Measurements from ENCODE around the gene USP31.

The USP31 gene

DNA sequence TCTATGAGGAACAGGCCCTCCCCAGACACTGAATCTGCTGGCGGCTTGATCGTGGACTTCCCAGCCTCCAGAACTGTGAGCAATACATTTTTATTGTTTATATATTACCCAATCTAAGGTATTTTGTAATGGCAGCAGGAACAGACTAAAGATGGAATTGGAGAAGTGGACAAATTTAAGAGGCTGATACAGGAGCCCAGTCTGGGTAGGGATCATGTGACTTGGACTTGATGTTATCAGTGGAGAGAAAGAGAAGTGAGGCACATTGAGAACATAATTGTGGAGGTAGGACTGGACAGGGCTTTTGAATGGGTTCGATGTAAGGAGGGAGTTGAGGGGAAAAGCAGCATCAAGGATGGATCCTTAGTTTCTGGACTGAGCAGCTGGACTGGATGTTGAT is 93.8 kb downstream of the USP31 start:
- no peak for DNase-seq

DNA sequence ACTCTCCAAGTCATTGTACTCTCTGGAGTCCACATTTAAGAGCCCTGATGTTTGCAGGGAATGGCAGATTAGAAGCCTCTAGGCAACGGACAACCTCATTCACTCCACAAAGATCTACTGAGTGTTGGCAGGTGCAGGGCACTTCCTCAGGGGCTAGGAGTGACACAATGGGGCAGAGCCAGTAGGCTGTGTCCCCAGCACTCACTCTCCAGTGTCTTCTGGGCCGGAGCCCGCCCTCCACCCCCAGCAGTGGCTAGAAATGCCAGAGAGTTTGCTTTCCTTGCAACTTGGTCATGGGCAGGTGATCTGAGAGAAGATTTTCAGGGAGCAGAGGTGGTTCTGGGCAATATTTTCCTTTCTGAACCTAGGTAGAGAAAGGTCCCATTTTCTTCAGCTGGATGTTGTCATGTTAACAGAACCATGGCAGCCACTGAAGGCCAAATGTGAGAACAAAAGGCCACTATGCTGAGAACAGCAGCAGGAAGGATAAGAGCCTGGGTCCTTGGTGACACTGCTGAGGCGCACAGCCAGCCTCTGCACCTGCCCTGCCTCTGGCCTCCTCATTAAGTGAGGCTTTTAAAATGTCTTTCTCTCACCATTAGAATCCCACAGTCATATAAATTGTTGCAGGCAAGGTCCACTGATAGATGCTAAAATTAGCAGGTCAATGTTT is 96.2 kb downstream of the USP31 start:
- no peak for DNase-seq

DNA sequence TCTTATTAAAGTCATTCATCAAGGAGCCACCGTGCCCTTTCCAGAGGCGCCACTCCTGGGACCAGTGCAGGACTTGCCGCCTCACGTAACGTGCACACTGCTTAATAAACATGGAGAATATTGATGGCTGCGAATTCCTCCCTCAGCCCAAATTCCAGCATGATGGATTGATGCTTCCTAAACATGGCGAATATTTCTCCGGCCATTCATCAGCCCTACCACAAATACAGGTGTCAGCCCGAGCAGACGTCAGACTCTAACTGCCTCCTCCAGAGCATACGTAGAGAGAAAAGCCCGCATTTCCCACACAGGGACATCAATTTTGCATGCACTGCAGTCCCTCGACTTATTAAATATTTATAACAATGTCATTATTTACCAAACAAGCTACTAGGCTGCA is 97.0 kb downstream of the USP31 start:
- DNase-seq, result no peak

DNA sequence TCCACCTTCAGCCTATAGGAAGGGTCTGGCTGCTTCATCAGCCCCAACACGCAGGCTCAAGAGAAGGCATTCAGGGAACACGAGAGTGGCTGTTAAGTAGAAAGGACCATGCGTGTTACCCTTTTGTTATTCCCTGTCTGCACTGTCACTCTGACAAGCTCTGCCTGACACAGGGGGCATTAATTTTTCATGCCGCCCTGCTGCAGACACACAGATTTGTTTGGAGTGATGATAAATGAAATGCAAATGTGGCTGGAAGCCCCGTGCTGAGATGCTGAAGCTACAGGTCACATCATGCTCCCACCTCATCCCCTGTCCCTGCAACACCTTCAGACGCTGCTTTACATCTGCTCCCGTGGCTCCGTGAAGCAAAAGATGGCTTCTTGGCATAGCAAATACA is 97.7 kb downstream of the USP31 start:
- DNase-seq, result no peak

DNA sequence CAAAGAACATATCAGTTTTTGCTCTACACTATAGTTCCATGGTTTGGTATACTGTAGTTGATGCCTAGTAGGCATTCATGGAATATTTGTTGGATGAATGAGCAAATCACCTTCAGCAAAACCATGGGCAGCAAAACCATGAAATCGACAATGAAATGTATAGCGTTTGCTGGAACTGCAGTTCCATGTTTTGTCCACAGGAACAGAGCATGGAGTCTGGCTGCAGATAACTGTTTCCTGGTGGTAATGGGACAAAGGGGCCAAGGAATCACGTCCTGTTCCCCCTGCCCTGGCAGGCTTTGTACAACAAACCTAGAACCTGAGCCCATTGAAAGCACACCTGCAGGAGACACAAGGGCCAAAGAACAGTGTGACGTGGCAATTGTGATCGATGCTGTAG is 101.1 kb downstream of the USP31 start:
- DNase-seq, result no peak

DNA sequence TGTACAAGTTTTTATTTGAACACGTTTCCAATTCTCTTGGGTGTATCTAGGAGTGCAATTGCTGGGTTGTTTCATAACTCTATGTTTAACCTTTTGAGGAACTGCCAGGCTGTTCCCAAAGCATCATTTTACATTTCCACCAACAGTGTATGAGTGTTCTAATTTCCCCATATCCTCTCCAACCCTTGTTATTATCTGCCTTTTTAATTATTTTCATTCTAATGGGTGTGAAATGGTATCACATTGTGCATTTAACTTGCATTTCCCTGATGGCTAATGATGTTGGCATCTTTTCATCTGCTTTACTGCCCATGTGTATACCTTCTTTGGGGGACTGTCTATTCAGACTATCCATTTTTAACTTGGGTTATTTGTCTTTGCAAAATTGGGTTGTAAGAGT is 104.2 kb downstream of the USP31 start:
- DNase-seq, result no peak

DNA sequence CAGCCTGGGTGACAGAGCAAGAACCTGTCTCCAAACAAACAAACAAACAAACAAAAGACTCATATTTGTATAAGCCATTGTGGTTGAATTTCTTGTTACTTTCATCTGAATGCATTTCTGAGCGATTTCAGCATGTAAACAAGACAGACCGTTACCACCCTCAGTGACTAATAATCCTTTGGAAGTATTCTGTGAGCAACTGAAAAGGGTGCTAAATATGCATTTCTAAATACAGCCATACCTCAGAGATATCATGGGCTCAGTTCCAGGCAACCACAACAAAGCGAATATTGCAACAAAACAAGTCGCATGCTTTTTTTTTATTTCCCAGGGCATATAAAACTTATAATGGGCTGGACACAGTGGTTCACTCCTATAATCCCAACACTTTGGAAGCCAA is 109.0 kb downstream of the USP31 start:
- no peak for DNase-seq

DNA sequence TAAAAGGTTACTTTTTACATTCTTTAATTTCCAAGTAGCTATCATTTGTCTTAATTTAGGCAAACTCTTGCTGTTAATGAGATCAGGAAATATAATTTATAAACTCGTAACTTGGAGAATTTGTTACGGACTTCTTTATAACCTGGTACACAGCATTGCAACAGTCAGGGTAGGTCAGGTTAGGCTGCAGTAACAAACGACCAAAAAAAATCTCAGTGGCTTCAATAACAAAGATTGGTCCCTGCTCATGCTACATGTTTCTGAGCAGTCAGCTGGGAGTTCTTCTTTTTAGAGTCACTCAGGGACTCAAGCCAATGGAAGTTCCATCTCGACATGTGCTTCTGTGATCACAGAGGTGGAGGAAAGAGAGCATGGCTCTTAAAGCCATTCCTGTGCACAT is 110.1 kb downstream of the USP31 start:
- DNase-seq, result no peak

DNA sequence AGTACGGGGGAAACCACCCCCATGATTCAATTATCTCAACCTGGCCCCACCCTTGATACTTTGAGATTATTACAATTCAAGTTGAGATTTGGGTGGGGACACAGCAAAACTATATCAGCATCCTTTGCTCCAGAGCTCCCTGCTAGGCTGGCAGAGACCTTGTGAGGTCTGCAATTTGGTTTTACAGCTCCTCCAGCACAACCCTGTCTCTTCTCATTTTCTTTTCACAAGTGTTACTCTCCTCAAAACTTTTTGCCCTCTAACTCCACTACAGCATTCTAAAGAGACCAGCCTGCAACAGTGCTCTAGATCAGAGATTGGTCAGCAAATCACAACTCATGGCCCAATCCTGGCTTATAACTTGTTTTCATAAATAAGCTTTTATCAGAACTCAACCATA is 114.0 kb downstream of the USP31 start:
- DNase-seq, result no peak

DNA sequence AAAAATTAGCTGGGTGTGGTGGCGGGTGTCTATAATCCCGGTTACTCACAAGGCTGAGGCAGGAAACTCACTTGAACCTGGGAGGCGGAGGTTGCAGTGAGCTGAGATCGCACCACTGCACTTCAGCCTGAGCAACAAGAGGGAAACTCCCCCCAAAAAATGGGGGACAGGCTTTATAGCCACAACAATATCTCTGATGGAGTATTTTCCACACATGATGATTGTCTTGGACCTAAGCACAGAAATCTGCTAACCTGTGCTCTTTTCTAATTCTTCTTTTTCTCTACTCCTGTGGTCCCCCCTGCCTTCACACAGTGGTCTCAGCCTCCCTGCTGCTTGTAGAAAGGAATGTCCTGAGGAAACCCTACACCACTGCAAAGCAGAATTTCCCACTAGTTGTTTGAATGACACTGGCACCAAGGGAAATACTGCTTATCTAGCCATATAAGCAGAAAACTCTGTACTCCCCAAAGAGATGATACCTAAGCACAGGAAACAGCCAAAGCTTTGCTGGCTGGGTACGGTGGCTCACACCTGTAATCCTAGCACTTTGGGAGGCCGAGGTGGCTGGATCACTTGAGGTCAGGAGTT is 117.6 kb downstream of the USP31 start:
- DNase-seq, result no peak

DNA sequence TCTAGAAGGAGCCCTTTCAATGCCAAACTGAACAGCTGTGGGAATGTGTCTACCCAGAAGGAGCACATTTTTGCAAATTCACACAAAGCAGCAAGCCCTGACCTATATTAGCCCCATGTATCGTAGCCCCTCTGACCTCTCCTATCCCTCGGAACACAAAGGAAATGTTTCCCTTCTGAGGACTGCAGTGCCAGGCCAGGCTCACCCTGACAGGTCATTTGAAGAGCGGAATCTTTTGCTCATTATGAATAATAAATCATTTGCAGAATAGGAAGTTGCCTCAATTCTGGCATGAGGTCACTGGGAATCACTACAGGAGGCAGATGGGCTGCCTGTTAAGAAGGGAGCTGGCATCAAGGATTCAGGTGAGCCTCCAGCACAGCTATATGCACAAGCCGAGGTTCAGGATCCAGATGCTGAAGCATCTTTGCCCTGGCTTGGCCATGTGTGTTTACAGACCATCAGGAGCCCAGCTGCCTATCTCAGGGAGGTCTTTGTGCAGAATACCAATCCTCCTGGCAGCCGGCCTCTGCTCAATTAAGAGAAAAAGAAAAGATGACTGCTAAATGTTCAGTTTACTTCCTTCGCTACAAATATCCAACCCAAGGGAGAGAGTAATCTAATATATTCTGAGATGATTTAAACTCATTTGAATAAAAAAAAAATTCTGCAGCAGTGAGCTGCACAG is 119.4 kb downstream of the USP31 start:
- DNase-seq, result no peak

DNA sequence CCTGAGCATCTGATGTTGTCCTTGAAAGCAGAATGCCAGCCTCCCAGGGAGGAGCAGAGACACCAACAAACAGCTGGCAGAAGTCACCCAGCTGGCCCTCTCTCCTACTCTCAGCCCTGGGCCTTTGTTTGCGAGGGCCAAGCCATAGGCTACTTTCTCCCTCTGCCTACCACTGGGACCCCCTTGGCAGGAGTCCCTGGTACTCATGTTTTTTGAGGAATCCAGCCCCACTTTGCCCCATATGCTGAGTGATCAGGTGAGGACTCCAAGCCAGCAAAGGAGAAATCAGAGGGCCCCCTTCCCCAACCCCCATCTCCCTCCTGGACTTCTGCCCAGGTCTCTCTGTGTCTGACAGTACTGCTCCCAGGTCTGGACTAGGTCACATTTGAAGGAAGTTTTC is 121.9 kb downstream of the USP31 start:
- DNase-seq, result no peak

DNA sequence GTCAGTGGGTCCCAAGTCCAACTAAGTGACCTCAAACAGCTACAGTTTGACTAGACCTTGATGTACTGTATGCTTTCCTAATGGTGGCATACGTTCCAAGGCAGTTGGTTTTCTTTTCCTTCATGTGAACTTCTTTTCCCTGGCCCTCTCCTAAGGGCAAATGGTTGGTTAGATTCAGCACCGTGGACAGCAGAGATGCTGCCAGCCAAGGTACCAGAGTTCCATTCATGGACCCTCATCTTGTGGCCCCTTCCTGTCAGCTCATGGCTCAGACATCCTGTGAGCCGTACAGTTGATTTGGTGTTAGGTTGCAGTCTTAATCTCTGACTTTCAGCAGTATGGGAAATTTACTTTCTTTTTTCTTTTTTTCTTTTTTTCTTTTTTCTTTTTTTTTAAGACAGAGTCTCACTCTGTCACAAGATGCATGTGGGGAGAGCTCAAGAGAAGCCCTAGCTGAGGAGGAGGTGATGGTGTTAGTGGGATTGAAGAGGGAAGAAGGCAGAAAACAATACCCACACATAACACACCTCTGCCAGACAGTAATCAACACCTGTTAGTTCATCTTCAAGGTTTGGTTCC is 122.4 kb downstream of the USP31 start:
- DNase-seq, result no peak

DNA sequence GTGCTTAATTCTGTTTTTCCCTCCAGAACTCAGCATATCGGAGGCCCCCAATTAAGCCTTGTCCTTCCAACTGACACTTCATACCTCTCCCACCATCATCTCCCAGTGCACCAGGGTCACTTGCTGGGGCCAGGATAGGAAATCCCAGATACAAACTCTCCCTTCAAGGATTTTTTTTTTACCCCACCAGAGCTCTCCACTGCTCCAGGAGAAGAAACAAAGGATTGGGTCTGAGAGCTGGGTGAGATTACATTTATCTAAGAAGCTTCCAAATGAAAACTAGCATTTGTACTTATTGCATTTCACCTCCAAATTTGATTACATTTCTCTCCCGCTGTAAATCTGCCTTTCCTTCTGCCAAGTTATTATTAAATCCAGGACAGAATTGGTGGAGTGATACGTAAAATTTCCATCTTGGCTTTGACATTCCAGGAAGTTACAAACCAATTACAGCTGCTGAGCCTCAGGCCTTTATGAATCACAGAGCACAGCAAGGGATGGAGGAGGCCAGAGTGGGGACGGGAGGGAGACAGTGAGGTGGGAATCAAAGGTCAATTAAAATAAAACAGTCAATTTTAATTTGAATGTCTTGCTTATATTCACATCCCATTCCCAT is 123.5 kb downstream of the USP31 start:
- DNase-seq, result no peak

DNA sequence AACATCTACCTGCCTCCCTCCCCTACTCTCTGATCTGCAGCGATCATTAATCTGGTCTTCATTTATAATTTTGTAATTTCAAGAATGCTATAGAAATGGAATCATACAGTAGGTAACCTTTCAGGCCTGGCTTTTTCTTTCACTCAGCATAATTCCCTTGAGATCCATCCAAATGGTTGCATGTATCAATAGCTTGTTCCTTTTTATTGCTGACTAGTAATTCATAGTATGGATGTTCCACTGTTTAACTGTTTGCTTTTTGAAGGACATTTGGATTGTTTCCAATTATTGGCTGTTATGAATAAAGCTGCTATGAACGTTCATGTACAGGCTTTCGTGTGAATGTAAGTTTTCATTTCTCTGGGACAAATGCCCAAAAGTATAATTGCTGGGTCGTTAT is 125.2 kb downstream of the USP31 start:
- DNase-seq, result no peak

DNA sequence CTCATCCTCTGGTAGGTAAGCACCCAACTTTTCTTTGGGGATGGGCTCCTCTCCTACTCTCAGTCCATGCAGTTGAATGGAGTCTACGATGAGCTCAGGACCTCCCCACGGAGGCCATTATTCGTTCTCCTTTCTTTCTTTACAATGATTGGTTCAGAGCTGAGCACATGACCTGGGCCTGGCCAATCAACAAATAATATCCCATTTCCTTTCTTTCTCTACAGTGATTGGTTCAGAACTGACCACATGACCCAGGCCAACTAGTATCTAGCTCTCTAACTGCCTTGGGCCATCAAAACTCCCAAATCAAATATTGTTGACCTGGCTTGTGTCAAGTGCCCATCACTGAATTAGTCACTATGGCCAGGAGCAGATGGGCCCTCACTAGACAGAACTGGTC is 129.2 kb downstream of the USP31 start:
- no peak for DNase-seq

DNA sequence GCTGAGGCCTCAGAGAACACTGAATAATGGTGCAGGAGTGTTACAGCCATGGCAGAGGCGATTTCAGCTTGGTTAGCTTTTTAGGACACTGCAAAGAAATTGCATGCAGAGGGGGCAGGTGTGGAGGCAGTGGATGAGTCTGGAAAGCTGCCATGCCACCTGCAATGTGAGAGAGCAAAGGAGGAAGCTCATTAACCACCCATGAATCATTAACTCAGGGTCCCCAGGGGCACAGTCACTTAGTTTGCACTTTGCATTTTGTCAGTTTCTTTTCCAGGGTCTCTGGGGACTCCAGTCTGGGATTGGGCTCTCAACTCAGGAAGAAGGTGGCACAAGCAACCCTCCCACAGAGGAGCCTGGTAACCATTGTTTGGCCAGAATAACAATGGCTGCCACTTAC is 132.9 kb downstream of the USP31 start:
- no peak for DNase-seq

DNA sequence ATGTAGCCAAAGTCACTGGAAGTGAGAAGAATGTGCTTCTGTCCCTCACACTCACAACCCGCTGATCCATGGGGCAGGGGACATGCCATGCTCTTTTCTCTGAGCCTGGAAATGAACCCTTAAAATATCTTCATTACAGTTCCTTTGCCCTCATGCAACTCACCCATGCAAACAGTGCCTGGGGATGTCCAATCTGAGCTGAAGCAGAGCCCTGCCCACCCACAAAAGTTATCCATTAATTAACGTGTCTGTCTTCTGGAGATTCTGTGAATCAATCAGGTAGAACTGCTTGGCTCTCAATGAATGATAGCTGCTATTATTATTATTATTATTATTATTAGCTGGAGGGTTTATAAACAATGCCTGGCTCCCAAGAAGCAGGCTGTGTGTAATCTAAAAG is 133.7 kb downstream of the USP31 start:
- DNase-seq, result no peak

DNA sequence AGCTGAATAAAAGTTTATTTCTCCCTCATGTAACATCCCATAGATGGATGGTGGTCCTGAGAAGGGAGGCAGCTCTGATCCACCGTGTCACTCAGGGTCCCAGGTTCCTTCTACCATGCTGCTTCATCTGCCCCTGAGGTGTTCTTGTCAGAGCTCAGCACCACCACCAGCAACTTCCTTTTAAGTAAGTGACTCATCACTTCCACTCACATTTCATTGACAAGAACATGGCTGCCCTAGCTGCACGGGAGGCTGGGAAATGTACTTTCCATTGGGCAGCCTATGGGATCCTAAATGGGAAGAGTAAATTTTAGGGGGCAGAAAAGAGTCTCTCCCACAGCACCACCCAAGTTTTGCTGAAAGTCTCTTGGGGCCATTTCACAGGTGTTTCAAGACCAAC is 134.7 kb downstream of the USP31 start:
- no peak for DNase-seq
